GM19438 (cell line): ENCODE data around the gene HEXA.
"Not testable (repeated sequence)": the region's sequence is repeated elsewhere in the genome, so short reads cannot be mapped to it uniquely, and the experiment has no call there.

Experiments used
- ATAC-seq: cut with Tn5 transposase; IDR thresholded peaks from one replicate; pipeline ENCODE4 v1.9.1; 2021; ENCODE audit warnings: low read depth; ENCODE audit not compliant: unreplicated experiment

The HEXA gene

GRCh38 chr15:72375846-72376581 is at the start of gene HEXA:
Gene HEXA (minus strand): TSS chr15:72376014. CDS start chr15:72375972, 42 bp downstream.
- ATAC-seq = peak; percentile 66

GRCh38 chr15:72423256-72423655 is 47.4 kb upstream of the HEXA start:
- no peak for ATAC-seq

GRCh38 chr15:72421484-72421883 is 45.7 kb upstream of the HEXA start:
- ATAC-seq = no peak

GRCh38 chr15:72420576-72420975 is 44.8 kb upstream of the HEXA start:
- ATAC-seq = no peak

GRCh38 chr15:72419768-72420167 is 44.0 kb upstream of the HEXA start:
- not testable (repeated sequence) for ATAC-seq

GRCh38 chr15:72415304-72415703 is 39.5 kb upstream of the HEXA start:
- ATAC-seq = no peak

- ATAC-seq = not testable (repeated sequence)
These were observed 37.5 kb upstream of the HEXA start for GRCh38 chr15:72413337-72413736.

- no peak for ATAC-seq
These were observed 35.7 kb upstream of the HEXA start for GRCh38 chr15:72411544-72411943.

- ATAC-seq = no peak
These were observed 35.3 kb upstream of the HEXA start for GRCh38 chr15:72411111-72411510.

GRCh38 chr15:72406936-72407335 is 31.1 kb upstream of the HEXA start:
- no peak for ATAC-seq

GRCh38 chr15:72404841-72405240 is 29.0 kb upstream of the HEXA start:
- no peak for ATAC-seq

GRCh38 chr15:72404356-72404755 is 28.5 kb upstream of the HEXA start:
- no peak for ATAC-seq

GRCh38 chr15:72402726-72403125 is 26.9 kb upstream of the HEXA start:
- ATAC-seq = no peak

GRCh38 chr15:72398648-72399047 is 22.8 kb upstream of the HEXA start:
- no peak for ATAC-seq

GRCh38 chr15:72397796-72398588 is 22.2 kb upstream of the HEXA start, which contains the start of gene TMEM202:
Gene TMEM202 (plus strand): TSS chr15:72398305. CDS start chr15:72398327, 22 bp downstream.
- ATAC-seq = no peak

- not testable (repeated sequence) for ATAC-seq
These were observed 20.5 kb upstream of the HEXA start for GRCh38 chr15:72396331-72396730.

- no peak for ATAC-seq
These were observed 13.4 kb upstream of the HEXA start for GRCh38 chr15:72389231-72389630.

GRCh38 chr15:72387741-72388140 is 11.9 kb upstream of the HEXA start:
- ATAC-seq = no peak

GRCh38 chr15:72382146-72382545 is 6.3 kb upstream of the HEXA start:
- no peak for ATAC-seq

- ATAC-seq = no peak
These were observed 4.9 kb upstream of the HEXA start for GRCh38 chr15:72380743-72381142.

GRCh38 chr15:72379856-72380430 is 4.1 kb upstream of the HEXA start:
- no peak for ATAC-seq
